ENCODE measurements around the gene PDE7B.

GRCh38 chr6:136169394-136170148 lies 318.1 kb downstream of the PDE7B start:
- TF ChIP-seq, protein P1, sequence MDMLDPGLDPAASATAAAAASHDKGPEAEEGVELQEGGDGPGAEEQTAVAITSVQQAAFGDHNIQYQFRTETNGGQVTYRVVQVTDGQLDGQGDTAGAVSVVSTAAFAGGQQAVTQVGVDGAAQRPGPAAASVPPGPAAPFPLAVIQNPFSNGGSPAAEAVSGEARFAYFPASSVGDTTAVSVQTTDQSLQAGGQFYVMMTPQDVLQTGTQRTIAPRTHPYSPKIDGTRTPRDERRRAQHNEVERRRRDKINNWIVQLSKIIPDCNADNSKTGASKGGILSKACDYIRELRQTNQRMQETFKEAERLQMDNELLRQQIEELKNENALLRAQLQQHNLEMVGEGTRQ (IDR thresholded peaks at IDR 0.05; ENCODE audit: low read depth, low read length), result no peak
- TF ChIP-seq CTCF (conservative IDR thresholded peaks at IDR 0.05; ENCODE audit: low read depth, low read length) (no peak), FOS (IDR thresholded peaks at IDR 0.05; ENCODE audit: low read depth, low read length) (no peak), BHLHE40 (IDR thresholded peaks at IDR 0.05; ENCODE audit: low read depth, low read length) (no peak), SMC3 (IDR thresholded peaks at IDR 0.05; ENCODE audit: low read depth, low read length) (no peak), POLR2A (IDR thresholded peaks at IDR 0.05; ENCODE audit: low read depth, low read length) (no peak), RFX5 (IDR thresholded peaks at IDR 0.05; ENCODE audit: low read depth, low read length) (no peak), RAD21 (IDR thresholded peaks at IDR 0.05; ENCODE audit: low read length) (no peak), MXI1 (IDR thresholded peaks at IDR 0.05; ENCODE audit: borderline replicate concordance, low read depth, low read length) (no peak), ELK1 (IDR thresholded peaks at IDR 0.05; ENCODE audit: borderline replicate concordance, low read depth, low read length) (no peak)
